Peyer's patch (tissue), 4 donors: ENCODE results near the gene EEF1AKMT3. TPM values are rescaled to one million over a fixed set of nuclear protein-coding genes. Genes with fewer than 3 reads are reported as not detected.

Source experiments
- DNase-seq, 3 donors: peaks; one replicate each; pipeline ENCODE4 v3.0.0-alpha.2; 2017 to 2019
- H3K27ac ChIP-seq, 4 donors: fragments of 200-600 bp; sonication (generic); one replicate each; pipeline ENCODE4 v1.5.1; 2016 to 2019
- H3K27me3 ChIP-seq, 2 donors: fragments of 200-600 bp; sonication (generic); one replicate each; pipeline ENCODE4 v1.5.1; 2019
- H3K36me3 ChIP-seq, 3 donors: fragments of 200-600 bp; sonication (generic); one replicate each; pipeline ENCODE4 v1.5.1; 2016 to 2019
- H3K4me1 ChIP-seq, 4 donors: fragments of 200-600 bp; sonication (generic); one replicate each; pipeline ENCODE4 v1.5.1; 2016 to 2019
- H3K4me3 ChIP-seq, 4 donors: fragments of 200-600 bp; sonication (generic); 1 replicate in 3 of 4; 2 replicates in 1 of 4; pipeline ENCODE4 v1.5.1; 2016 to 2019; ENCODE audit warnings: mild to moderate bottlenecking in 1 of 4
- H3K9me3 ChIP-seq, 4 donors: fragments of 200-600 bp; sonication (generic); one replicate each; pipeline ENCODE4 v1.5.1; 2016 to 2019; ENCODE audit warnings: mild to moderate bottlenecking in 1 of 4
- CTCF ChIP-seq, 6 experiments: fragments of 450-650 bp in 4 of 6; fragments of 200-600 bp in 2 of 6; sonication (generic) in 1 of 6; IDR thresholded peaks; one replicate each; pipeline ENCODE4 v1.5.1; 2017 to 2019; ENCODE audit warnings: antibody characterized with exemption in 6 of 6, mild to moderate bottlenecking in 3 of 6, moderate library complexity in 1 of 6
- POLR2A ChIP-seq, 2 donors: fragments of 450-650 bp; IDR thresholded peaks; one replicate each; pipeline ENCODE4 v1.5.1; 2017; ENCODE audit warnings: antibody characterized with exemption in 2 of 2, mild to moderate bottlenecking in 2 of 2, moderate library complexity in 2 of 2
- total RNA-seq, 4 donors: library from RNA; depleted of rRNA; stranded (reverse); fragments of >200 nt; gene quantifications; one replicate each; pipeline ENCODE4 v1.1.0, GENCODE V29; 2016

EEF1AKMT3 gene
- total RNA-seq, 4 donors from 2014 or later, result 1.4 to 7.4 (median 2.7) TPM

- H3K4me3 ChIP-seq, result peak overlapping the region; percentile 41 to 59 (median 52)
- no peaks in the 10 kb centered on the region for H3K36me3 ChIP-seq
- peaks cover 0 to 28% (median 22%) of the 10 kb centered on the region in 4 donors for H3K4me1 ChIP-seq
- H3K27ac ChIP-seq, result peak overlapping the region in 1 of 4 donors; percentile 19
- H3K27me3 ChIP-seq, result peaks cover 0 to 13% of the 10 kb centered on the region in 2 donors
- H3K9me3 ChIP-seq, result no peaks in the 10 kb centered on the region
- DNase-seq, result no peak
- TF ChIP-seq POLR2A (IDR thresholded peaks at IDR 0.05) (peak in 1 of 2 donors; percentile 14), CTCF (IDR thresholded peaks at IDR 0.05) (no peak)
Measured at GRCh38 chr12:57764662-57765002, 7.8 kb upstream of the EEF1AKMT3 start.

- H3K27ac ChIP-seq, result peak overlapping the region in 1 of 4 donors; percentile 19
- H3K9me3 ChIP-seq, result no peaks in the 10 kb centered on the region
- H3K27me3 ChIP-seq, result peaks cover 0 to 13% of the 10 kb centered on the region in 2 donors
- peak overlapping the region; percentile 41 to 59 (median 52) for H3K4me3 ChIP-seq
- DNase-seq, result peak; percentile 41 to 78 (median 70)
- peak in 5 of 6 experiments; percentile 1 to 24 (median 16) for TF ChIP-seq CTCF (IDR thresholded peaks at IDR 0.05)
- no peak for TF ChIP-seq POLR2A (IDR thresholded peaks at IDR 0.05)
- no peaks in the 10 kb centered on the region for H3K36me3 ChIP-seq
- H3K4me1 ChIP-seq, result peaks cover 0 to 28% (median 22%) of the 10 kb centered on the region in 4 donors
Measured at GRCh38 chr12:57765003-57765697, 7.3 kb upstream of the EEF1AKMT3 start.

GRCh38 chr12:57765698-57766463, 6.5 kb upstream of the EEF1AKMT3 start:
- H3K27ac ChIP-seq, result no peak overlapping the region
- H3K27me3 ChIP-seq, result peaks cover 0 to 13% of the 10 kb centered on the region in 2 donors
- no peaks in the 10 kb centered on the region for H3K36me3 ChIP-seq
- peak in 1 of 3 donors; percentile 58 for DNase-seq
- no peaks in the 10 kb centered on the region for H3K9me3 ChIP-seq
- TF ChIP-seq CTCF (IDR thresholded peaks at IDR 0.05) (no peak), POLR2A (IDR thresholded peaks at IDR 0.05) (no peak)
- H3K4me1 ChIP-seq, result peaks cover 0 to 30% (median 22%) of the 10 kb centered on the region in 4 donors
- H3K4me3 ChIP-seq, result peak overlapping the region; percentile 41 to 59 (median 52)

GRCh38 chr12:57766464-57767304, 5.7 kb upstream of the EEF1AKMT3 start, which contains the start of gene CYP27B1:
TSS of gene CYP27B1 (minus strand) at chr12:57767078. CDS start at chr12:57767041, 37 bp downstream.
- Histone ChIP-seq H3K4me1 (peaks cover 0 to 37% (median 25%) of the 10 kb centered on the region in 4 donors), H3K27ac (no peak within 1 kb of the TSS), H3K4me3 (peak within 1 kb of the TSS; percentile 41 to 59 (median 52)), H3K36me3 (no peaks in the 10 kb centered on the region), H3K9me3 (no peaks in the 10 kb centered on the region), H3K27me3 (peaks cover 0 to 13% of the 10 kb centered on the region in 2 donors)
- no peak for TF ChIP-seq CTCF (IDR thresholded peaks at IDR 0.05)
- no peak for TF ChIP-seq POLR2A (IDR thresholded peaks at IDR 0.05)
- DNase-seq, result peak in 1 of 3 donors; percentile 44

GRCh38 chr12:57767305-57767698, 5.1 kb upstream of the EEF1AKMT3 start:
- TF ChIP-seq CTCF (IDR thresholded peaks at IDR 0.05) (no peak), POLR2A (IDR thresholded peaks at IDR 0.05) (no peak)
- no peak overlapping the region for H3K4me3 ChIP-seq
- peaks cover 0 to 37% (median 25%) of the 10 kb centered on the region in 4 donors for H3K4me1 ChIP-seq
- H3K27me3 ChIP-seq, result peaks cover 0 to 13% of the 10 kb centered on the region in 2 donors
- no peaks in the 10 kb centered on the region for H3K36me3 ChIP-seq
- H3K9me3 ChIP-seq, result no peaks in the 10 kb centered on the region
- no peak for DNase-seq
- no peak overlapping the region for H3K27ac ChIP-seq
